IMR-90 (cell line): Measurements from ENCODE around the gene ANK3. TPM values are rescaled to one million over a fixed set of nuclear protein-coding genes. Genes with fewer than 3 reads are reported as not detected.

ENCODE experiments used
- ATAC-seq: fragments of 200-7000 bp; cut with Tn5 transposase; 2 replicates; pipeline ENCODE4 v1.9.1; 2020; ENCODE audit warnings: low read depth, mild to moderate bottlenecking, moderate library complexity
- BruUV-seq: library from RNA; stranded (reverse); fragments of 400-500 nt; replicated peaks from 2 replicates; lab custom pipeline; 2021; lab: Mats Ljungman, UMichigan
- CTCF ChIA-PET: fragments of 300-600 bp; formaldehyde crosslinking; extraction: SDS; loops from one replicate; lab custom pipeline; 2021; ENCODE audit warnings: antibody characterized with exemption; lab: Yijun Ruan, JAX
- POLR2A ChIA-PET: fragments of 300-600 bp; sonication (Branson Sonifier 250); formaldehyde crosslinking; loops from one replicate; lab custom pipeline; 2022; ENCODE audit warnings: antibody characterized with exemption; ENCODE audit not compliant: unreplicated experiment; lab: Charles Lee
- DNase-seq: peaks from one replicate; pipeline ENCODE4 v3.0.0; 2013
- H2AFZ ChIP-seq: replicated peaks from 2 replicates; pipeline ENCODE3; 2013; ENCODE audit warnings: low read length, mild to moderate bottlenecking; ENCODE audit not compliant: poor library complexity
- H2AK5ac ChIP-seq: 2 replicates; pipeline ENCODE4 v1.6.1; 2013; ENCODE audit warnings: low read depth, low read length, inconsistent platforms
- H2AK9ac ChIP-seq: replicated peaks from 2 replicates; pipeline ENCODE3; 2013; ENCODE audit warnings: mild to moderate bottlenecking, low read depth, low read length, moderate library complexity; ENCODE audit not compliant: poor library complexity
- H2BK120ac ChIP-seq: 2 replicates; pipeline ENCODE4 v1.6.1; 2013; ENCODE audit warnings: low read depth, low read length, inconsistent platforms
- H2BK15ac ChIP-seq: 3 replicates; pipeline ENCODE4 v1.6.1; 2013; ENCODE audit warnings: low read depth, low read length, inconsistent platforms
- H2BK20ac ChIP-seq: 2 replicates; pipeline ENCODE4 v1.6.1; 2013; ENCODE audit warnings: low read depth, mild to moderate bottlenecking, inconsistent platforms, low read length, moderate library complexity
- H2BK5ac ChIP-seq: 2 replicates; pipeline ENCODE4 v1.6.1; 2013; ENCODE audit warnings: mild to moderate bottlenecking, low read depth, low read length, inconsistent platforms; ENCODE audit not compliant: poor library complexity, severe bottlenecking
- H3K14ac ChIP-seq: replicated peaks from 2 replicates; pipeline ENCODE4 v1.6.1; 2013; ENCODE audit warnings: low read depth, low read length, inconsistent platforms
- H3K18ac ChIP-seq: 2 replicates; pipeline ENCODE4 v1.6.1; 2013; ENCODE audit warnings: low read depth, low read length, control low read depth
- H3K23ac ChIP-seq: 2 replicates; pipeline ENCODE4 v1.6.1; 2013; ENCODE audit warnings: low read depth, low read length, inconsistent platforms
- H3K27ac ChIP-seq: 2 replicates; pipeline ENCODE4 v1.5.1; 2013; ENCODE audit warnings: mild to moderate bottlenecking, control low read depth, low read length; ENCODE audit not compliant: insufficient read depth
- H3K27me3 ChIP-seq: 2 replicates; pipeline ENCODE4 v1.6.1; 2013; ENCODE audit warnings: low read length; ENCODE audit not compliant: control insufficient read depth, insufficient read depth
- H3K36me3 ChIP-seq: 2 replicates; pipeline ENCODE4 v1.6.1; 2013; ENCODE audit warnings: low read length, mixed read lengths; ENCODE audit not compliant: control insufficient read depth, insufficient read depth
- H3K4ac ChIP-seq: 2 replicates; pipeline ENCODE4 v1.6.1; 2013; ENCODE audit warnings: low read depth, low read length, inconsistent platforms
- H3K4me1 ChIP-seq: 2 replicates; pipeline ENCODE4 v1.6.1; 2013; ENCODE audit warnings: low read length, mixed read lengths; ENCODE audit not compliant: control insufficient read depth, insufficient read depth
- H3K4me2 ChIP-seq: 2 replicates; pipeline ENCODE4 v1.6.1; 2013; ENCODE audit warnings: low read depth, mild to moderate bottlenecking, control low read depth, low read length, moderate library complexity
- H3K4me3 ChIP-seq: 2 replicates; pipeline ENCODE4 v1.5.1; 2013; ENCODE audit warnings: low read depth, mild to moderate bottlenecking, control low read depth, low read length, moderate library complexity; ENCODE audit not compliant: insufficient read depth
- H3K56ac ChIP-seq: 2 replicates; pipeline ENCODE4 v1.6.1; 2013; ENCODE audit warnings: low read length, inconsistent platforms; ENCODE audit not compliant: insufficient read depth; ENCODE audit errors: extremely low read depth
- H3K79me1 ChIP-seq, 2 experiments: 2 replicates each; pipeline ENCODE4 v1.6.1; 2013; ENCODE audit warnings: low read length in 2 of 2, inconsistent platforms in 1 of 2, low read depth in 1 of 2
- H3K9ac ChIP-seq: 2 replicates; pipeline ENCODE4 v1.6.1; 2013; ENCODE audit warnings: low read depth, low read length, control low read depth
- H3K9me1 ChIP-seq: 2 replicates; pipeline ENCODE4 v1.6.1; 2013; ENCODE audit warnings: low read length, inconsistent platforms; ENCODE audit not compliant: insufficient read depth
- H3K9me3 ChIP-seq: 2 replicates; pipeline ENCODE4 v1.6.1; 2013; ENCODE audit warnings: low read length; ENCODE audit not compliant: control insufficient read depth, insufficient read depth
- H4K20me1 ChIP-seq: 2 replicates; pipeline ENCODE4 v1.6.1; 2013; ENCODE audit warnings: low read length, inconsistent platforms; ENCODE audit not compliant: insufficient read depth
- H4K5ac ChIP-seq: 2 replicates; pipeline ENCODE4 v1.6.1; 2013; ENCODE audit warnings: mild to moderate bottlenecking, low read depth, low read length, control low read depth
- H4K8ac ChIP-seq, 2 experiments: 2 replicates each; pipeline ENCODE4 v1.6.1; 2013; ENCODE audit warnings: low read depth in 2 of 2, low read length in 2 of 2, control low read depth in 1 of 2, inconsistent platforms in 1 of 2
- H4K91ac ChIP-seq: 2 replicates; pipeline ENCODE4 v1.6.1; 2013; ENCODE audit warnings: low read depth, low read length, inconsistent platforms; ENCODE audit not compliant: insufficient read depth
- CEBPB ChIP-seq: IDR thresholded peaks from 2 replicates; pipeline ENCODE4 v1.6.1; 2012; ENCODE audit warnings: low read depth, low read length, improper control_type of control experiment
- ELK1 ChIP-seq: fragments of 150-350 bp; IDR thresholded peaks from 2 replicates; pipeline ENCODE4 v1.6.1; 2016; ENCODE audit warnings: low read depth, mild to moderate bottlenecking, low read length, moderate library complexity, borderline replicate concordance
- MAZ ChIP-seq: IDR thresholded peaks from 2 replicates; pipeline ENCODE4 v1.6.1; 2012; ENCODE audit warnings: low read depth, mild to moderate bottlenecking, low read length, improper control_type of control experiment, moderate library complexity, borderline replicate concordance
- MXI1 ChIP-seq: IDR thresholded peaks from 2 replicates; pipeline ENCODE4 v1.6.1; 2012; ENCODE audit warnings: low read depth, mild to moderate bottlenecking, low read length, moderate library complexity, borderline replicate concordance
- RCOR1 ChIP-seq: IDR thresholded peaks from 2 replicates; pipeline ENCODE4 v1.6.1; 2012; ENCODE audit warnings: mild to moderate bottlenecking, low read length, improper control_type of control experiment; ENCODE audit not compliant: insufficient replicate concordance
- SMC3 ChIP-seq: fragments of 150-350 bp; IDR thresholded peaks from 2 replicates; pipeline ENCODE4 v1.6.1; 2016; ENCODE audit warnings: low read depth, mild to moderate bottlenecking, antibody characterized with exemption, low read length, moderate library complexity
- WGBS, 2 experiments: methylation state at CpG; one replicate each; pipeline versions ENCODE4 v1.1.5 to v1.1.7; 2013; ENCODE audit warnings: missing lambda C conversion rate in 2 of 2; ENCODE audit not compliant: insufficient read length in 1 of 2; ENCODE audit errors: extremely low coverage in 2 of 2; 5-methylcytosine and 5-hydroxymethylcytosine counted together
- dilution Hi-C: fragments of 300-500 bp; cut with HindIII; formaldehyde crosslinking; loops from one replicate; pipeline ENCODE4 v1.14.3; 2018; ENCODE audit warnings: low sequenced_read_pairs; ENCODE audit not compliant: unreplicated experiment
- in situ Hi-C: fragments of 300-500 bp; cut with MboI; formaldehyde crosslinking; loops from 3 replicates; pipeline ENCODE4 v1.14.3; 2019; ENCODE audit warnings: low sequenced_read_pairs, inconsistent platforms, mixed read lengths
- intact Hi-C: fragments of 100-400 bp; cut with micrococcal nuclease; formaldehyde crosslinking; loops from 2 replicates; pipeline ENCODE4 v1.10.0; 2022
- polyA plus RNA-seq, 3 experiments: library from polyadenylated mRNA; depleted of rRNA; stranded (reverse); fragments of >200 nt; gene quantifications; 2 replicates each; pipeline ENCODE4 v1.2.3, GENCODE V29; 2012; ENCODE audit warnings: low replicate concordance in 1 of 3
- total RNA-seq: library from RNA; depleted of rRNA; stranded (reverse); fragments of >200 nt; gene quantifications from 2 replicates; pipeline ENCODE4 v1.2.3, GENCODE V29; 2012

Gene ANK3
- total and polyA plus RNA-seq, 2 of the 4 experiments (the other 2 are of a cell fraction) = 0.63 to 1.8 TPM

GRCh38 chr10:60176925-60177324 is 212.8 kb downstream of the ANK3 start:
- H2BK120ac ChIP-seq = no peak overlapping the region
- no peak for TF ChIP-seq MAZ
- TF ChIP-seq SMC3 = no peak
- no peak for TF ChIP-seq RCOR1
- TF ChIP-seq MXI1 = no peak
- TF ChIP-seq CEBPB = no peak
- TF ChIP-seq ELK1 = no peak
- H3K79me1 ChIP-seq = no peaks in the 10 kb centered on the region
- no peak overlapping the region for H2BK20ac ChIP-seq
- ATAC-seq (no peak), DNase-seq (no peak)
- H3K27me3 ChIP-seq = no peaks in the 10 kb centered on the region
- H3K9ac ChIP-seq = no peak overlapping the region
- H3K36me3 ChIP-seq = no peaks in the 10 kb centered on the region
- intact Hi-C loops (no loop called here), dilution Hi-C loops (no loop called here), in situ Hi-C loops (no loop called here)
- H4K5ac ChIP-seq = no peak overlapping the region
- H3K4me2 ChIP-seq = no peak overlapping the region
- H3K27ac ChIP-seq = no peak overlapping the region
- no peak overlapping the region for H3K14ac ChIP-seq
- H2AFZ ChIP-seq = no peak overlapping the region
- H4K91ac ChIP-seq = no peak overlapping the region
- H2BK5ac ChIP-seq = no peak overlapping the region
- H4K8ac ChIP-seq = no peak overlapping the region
- ChIA-PET POLR2A (interaction anchor here (0.6 kb wide), 1 partner anchor 9 kb away, joined by 9 read pairs; no protein-coding TSS in a partner anchor), CTCF (interaction anchor here (0.6 to 0.7 kb wide), 3 partner anchors 9 to 426 kb away, joined by 4 to 6 read pairs (median 6); no protein-coding TSS in a partner anchor)
- H2AK9ac ChIP-seq = no peak overlapping the region
- no peak overlapping the region for H3K23ac ChIP-seq
- H3K4me1 ChIP-seq = no peaks in the 10 kb centered on the region
- no TSS peak for BruUV-seq
- H3K9me3 ChIP-seq = no peaks in the 10 kb centered on the region
- H2BK15ac ChIP-seq = no peak overlapping the region
- H3K4ac ChIP-seq = no peak overlapping the region
- no peaks in the 10 kb centered on the region for H4K20me1 ChIP-seq
- no peak overlapping the region for H3K4me3 ChIP-seq
- H2AK5ac ChIP-seq = no peak overlapping the region
- no peak overlapping the region for H3K56ac ChIP-seq
- WGBS, 2 experiments = 67% methylated on average over 1 of the region's 3 CpGs; no CpG with 5 or more reads in 1 of the 2 experiments
- H3K18ac ChIP-seq = no peak overlapping the region
- H3K9me1 ChIP-seq = no peaks in the 10 kb centered on the region
